Epithelial cell of esophagus (primary cell): Measurements from ENCODE around the gene IL17REL.

Experiments
- DNase-seq: peaks from one replicate; pipeline ENCODE4 v3.0.0; 2010; ENCODE audit warnings: low read depth
- H3K4me3 ChIP-seq: 2 replicates; pipeline ENCODE4 v1.5.1; 2011; ENCODE audit warnings: mild to moderate bottlenecking, low read length, control low read depth
- TF ChIP-seq, protein P1 (sequence below): IDR thresholded peaks from 2 replicates; pipeline ENCODE4 v1.5.1; 2011; ENCODE audit warnings: low read depth, mild to moderate bottlenecking, low read length, control low read depth, inconsistent platforms; ENCODE audit not compliant: insufficient read depth; ENCODE audit errors: missing control alignments

Gene IL17REL

DNA sequence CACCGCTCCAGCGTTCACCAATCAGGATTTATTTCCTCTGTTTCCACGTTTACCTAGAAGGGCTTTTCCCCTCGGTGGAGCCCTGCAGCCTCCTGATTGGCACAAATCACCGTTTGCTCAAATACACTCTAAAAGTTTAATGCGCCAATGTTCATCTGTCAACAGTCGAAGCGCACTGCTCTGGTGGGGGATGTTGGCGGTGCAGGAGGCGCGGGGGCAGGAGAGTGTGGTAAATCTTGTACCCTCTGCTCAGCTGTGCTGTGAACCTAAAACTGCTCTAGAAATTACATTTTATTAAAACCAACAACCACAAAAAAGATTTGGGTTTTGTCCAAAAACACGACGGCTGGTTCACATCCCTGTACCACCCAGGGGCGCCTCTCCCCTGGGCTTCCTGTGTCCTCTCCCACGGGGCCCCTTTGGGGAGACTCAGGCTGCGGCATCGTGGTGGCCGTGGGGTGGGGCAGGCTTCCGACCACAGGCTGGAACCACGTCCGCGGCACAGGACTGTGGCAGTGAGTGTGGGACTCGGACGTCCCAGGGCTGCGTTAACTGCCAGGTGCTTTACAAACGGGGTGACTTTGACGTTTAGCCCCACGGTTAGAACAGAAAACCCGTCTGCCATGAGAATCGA is 32.0 kb upstream of the IL17REL start:
- TF ChIP-seq, protein P1, sequence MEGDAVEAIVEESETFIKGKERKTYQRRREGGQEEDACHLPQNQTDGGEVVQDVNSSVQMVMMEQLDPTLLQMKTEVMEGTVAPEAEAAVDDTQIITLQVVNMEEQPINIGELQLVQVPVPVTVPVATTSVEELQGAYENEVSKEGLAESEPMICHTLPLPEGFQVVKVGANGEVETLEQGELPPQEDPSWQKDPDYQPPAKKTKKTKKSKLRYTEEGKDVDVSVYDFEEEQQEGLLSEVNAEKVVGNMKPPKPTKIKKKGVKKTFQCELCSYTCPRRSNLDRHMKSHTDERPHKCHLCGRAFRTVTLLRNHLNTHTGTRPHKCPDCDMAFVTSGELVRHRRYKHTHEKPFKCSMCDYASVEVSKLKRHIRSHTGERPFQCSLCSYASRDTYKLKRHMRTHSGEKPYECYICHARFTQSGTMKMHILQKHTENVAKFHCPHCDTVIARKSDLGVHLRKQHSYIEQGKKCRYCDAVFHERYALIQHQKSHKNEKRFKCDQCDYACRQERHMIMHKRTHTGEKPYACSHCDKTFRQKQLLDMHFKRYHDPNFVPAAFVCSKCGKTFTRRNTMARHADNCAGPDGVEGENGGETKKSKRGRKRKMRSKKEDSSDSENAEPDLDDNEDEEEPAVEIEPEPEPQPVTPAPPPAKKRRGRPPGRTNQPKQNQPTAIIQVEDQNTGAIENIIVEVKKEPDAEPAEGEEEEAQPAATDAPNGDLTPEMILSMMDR: no peak
- H3K4me3 ChIP-seq: no peak overlapping the region
- no peak for DNase-seq

DNA sequence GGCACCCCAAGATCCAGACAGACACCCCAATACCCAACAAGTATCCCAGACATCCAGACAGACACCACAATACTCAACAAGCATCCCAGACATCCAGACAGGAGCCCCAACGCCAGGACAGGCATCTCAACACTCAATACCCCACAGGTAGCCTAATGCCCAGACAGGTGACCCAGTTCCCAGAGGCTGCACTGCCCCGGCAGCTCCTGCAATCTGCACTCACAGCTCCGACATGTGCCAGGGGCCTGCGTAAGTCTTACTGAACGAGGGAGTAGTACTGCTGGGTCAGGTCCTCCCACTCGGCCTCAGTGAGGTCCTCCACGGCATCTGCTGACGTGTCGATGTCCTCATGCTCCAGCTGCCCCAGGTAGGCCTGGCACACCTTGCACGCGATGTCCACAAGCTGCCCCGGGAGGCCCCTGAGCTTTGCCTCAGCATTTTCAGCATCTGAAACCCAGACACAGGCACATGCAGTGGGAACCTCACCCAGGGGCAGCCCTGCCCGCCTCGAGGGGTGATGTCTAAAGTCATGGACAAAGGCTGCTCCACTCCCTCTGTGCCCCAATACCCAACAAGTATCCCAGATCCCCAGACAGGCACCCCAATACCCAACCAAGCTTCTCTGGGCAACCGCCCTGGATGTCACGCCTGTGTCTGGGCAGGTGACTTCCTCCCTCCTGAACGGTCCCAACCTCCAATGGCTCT is 28.9 kb upstream of the IL17REL start:
- no peak for DNase-seq
- TF ChIP-seq, protein P1: no peak
- no peak overlapping the region for H3K4me3 ChIP-seq

GRCh38 chr22:50040717-50041116 is 28.2 kb upstream of the IL17REL start:
- no peak overlapping the region for H3K4me3 ChIP-seq
- TF ChIP-seq, protein P1: no peak

GRCh38 chr22:50039669-50040443 is 27.3 kb upstream of the IL17REL start:
- H3K4me3 ChIP-seq: no peak overlapping the region
- TF ChIP-seq, protein P1: no peak
- no peak for DNase-seq

More at GRCh38 chr22:50040717-50041116, 28.2 kb upstream of the IL17REL start:
- DNase-seq: no peak

DNA sequence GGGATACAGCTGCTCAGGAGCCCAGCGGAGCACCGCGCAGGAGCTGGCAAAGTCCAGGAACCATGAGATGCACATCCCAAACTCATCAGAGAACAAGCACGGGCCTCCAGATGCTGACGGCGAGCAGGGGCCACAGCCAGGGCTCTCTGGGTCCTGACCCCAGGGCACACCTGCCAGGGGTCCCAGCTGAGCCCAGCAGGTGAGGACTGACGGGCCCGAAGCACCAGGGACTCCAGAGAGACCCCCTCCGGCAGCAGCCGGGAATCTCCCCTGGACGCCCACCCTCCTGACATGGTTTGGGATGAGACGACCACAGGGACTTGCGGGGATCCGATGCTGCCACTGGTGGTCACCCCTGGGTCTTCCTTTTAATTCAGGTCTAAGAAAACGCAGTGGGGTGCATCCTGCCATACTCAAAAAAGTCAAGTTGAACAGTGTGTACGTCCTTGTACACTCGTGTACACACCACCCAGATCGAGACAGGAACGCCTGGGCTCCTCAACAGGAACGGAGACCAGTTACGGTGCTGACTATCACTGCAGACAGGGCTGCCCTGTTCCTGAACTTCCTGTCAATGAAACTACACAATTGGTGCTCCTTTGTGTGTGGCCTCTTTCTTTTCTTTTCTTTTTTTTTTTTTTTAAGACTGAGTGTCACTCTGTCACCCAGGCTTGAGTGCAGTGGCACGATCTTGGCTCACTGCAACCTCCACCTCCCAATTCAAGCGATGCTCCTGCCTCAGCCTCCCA is 23.6 kb upstream of the IL17REL start:
- H3K4me3 ChIP-seq: no peak overlapping the region
- TF ChIP-seq, protein P1: no peak
- no peak for DNase-seq

GRCh38 chr22:50035131-50035881 is 22.7 kb upstream of the IL17REL start:
- TF ChIP-seq, protein P1: no peak
- no peak overlapping the region for H3K4me3 ChIP-seq
- no peak for DNase-seq
